Activated CD4-positive, alpha-beta T cell treated with anti-CD3 and anti-CD28 coated beads for 36 hours (primary cell): ENCODE measurements around the gene CACNG1. TPM values are rescaled to one million over a fixed set of nuclear protein-coding genes. Genes with fewer than 3 reads are reported as not detected.

ENCODE experiments used
- ATAC-seq: fragments of 200-7000 bp; cut with Tn5 transposase; one replicate; pipeline ENCODE4 v1.10.0; 2021; ENCODE audit warnings: mild to moderate bottlenecking, moderate library complexity
- CTCF ChIA-PET: fragments of 350-600 bp; sonication (Branson Sonifier 250); formaldehyde crosslinking; loops from one replicate; lab custom pipeline; 2021; ENCODE audit warnings: antibody characterized with exemption; lab: Charles Lee
- POLR2A ChIA-PET: fragments of 350-600 bp; sonication (Branson Sonifier 250); formaldehyde crosslinking; loops from one replicate; lab custom pipeline; 2021; ENCODE audit warnings: antibody characterized with exemption, inconsistent platforms; lab: Charles Lee
- DNase-seq: peaks from one replicate; pipeline ENCODE4 v3.0.0-alpha.2; 2020
- H3K27ac Mint-ChIP-seq: one replicate; pipeline ENCODE4 v1.8.0; 2021; ENCODE audit warnings: mixed read lengths
- H3K27me3 Mint-ChIP-seq: one replicate; pipeline ENCODE4 v1.8.0; 2021; ENCODE audit warnings: mixed read lengths
- H3K36me3 Mint-ChIP-seq: one replicate; pipeline ENCODE4 v1.8.0; 2021; ENCODE audit warnings: low read depth, mixed read lengths
- H3K4me1 Mint-ChIP-seq: one replicate; pipeline ENCODE4 v1.8.0; 2021; ENCODE audit warnings: mixed read lengths
- H3K4me3 Mint-ChIP-seq: one replicate; pipeline ENCODE4 v1.8.0; 2021; ENCODE audit warnings: mild to moderate bottlenecking, moderate library complexity, mixed read lengths
- H3K9me3 Mint-ChIP-seq: one replicate; pipeline ENCODE4 v1.8.0; 2021; ENCODE audit warnings: low read depth, mixed read lengths
- intact Hi-C, 2 experiments: fragments of 100-400 bp; cut with DNase I in 1 of 2; cut with micrococcal nuclease in 1 of 2; formaldehyde crosslinking; loops; one replicate each; pipeline versions ENCODE4 v1.14.2 to v1.15.1; 2022 to 2024; cut with DNase I, micrococcal nuclease
- total RNA-seq, 2 experiments: library from RNA; stranded (reverse); gene quantifications; one replicate each; pipeline ENCODE4 v1.2.3, GENCODE V29; 2021

The CACNG1 gene
- total RNA-seq, 2 experiments from 2014 or later: not detected

- H3K27me3 Mint-ChIP-seq: no peaks in the 10 kb centered on the region
- no peak overlapping the region for H3K4me3 Mint-ChIP-seq
- ChIA-PET POLR2A (no interaction called here), CTCF (interaction anchor here (0.6 kb wide), 1 partner anchor 312 kb away, joined by 3 read pairs; no protein-coding TSS in a partner anchor)
- peaks cover 8% of the 10 kb centered on the region for H3K9me3 Mint-ChIP-seq
- H3K4me1 Mint-ChIP-seq: no peaks in the 10 kb centered on the region
- intact Hi-C loops: no loop called here
- H3K36me3 Mint-ChIP-seq: peaks cover 5% of the 10 kb centered on the region
- no peak overlapping the region for H3K27ac Mint-ChIP-seq
- ATAC-seq: no peak
- no peak for DNase-seq
These were observed 1.1 kb upstream of the CACNG1 start for GRCh38 chr17:67043283-67043682.

GRCh38 chr17:67044940-67045339 is 586 bp downstream of the CACNG1 start:
- intact Hi-C loops: no loop called here
- ChIA-PET POLR2A (no interaction called here), CTCF (no interaction called here)
- Mint-ChIP-seq H3K4me1 (no peaks in the 10 kb centered on the region), H3K27ac (no peak overlapping the region), H3K36me3 (peaks cover 9% of the 10 kb centered on the region), H3K4me3 (no peak overlapping the region), H3K27me3 (no peaks in the 10 kb centered on the region), H3K9me3 (peaks cover 22% of the 10 kb centered on the region)
- DNase-seq (no peak), ATAC-seq (no peak)

GRCh38 chr17:67046398-67046797 is 2.0 kb downstream of the CACNG1 start:
- CTCF ChIA-PET: no interaction called here
- no peak for ATAC-seq

GRCh38 chr17:67047382-67047781 is 3.0 kb downstream of the CACNG1 start:
- no peak overlapping the region for H3K27ac Mint-ChIP-seq
- no peak overlapping the region for H3K4me3 Mint-ChIP-seq
- peaks cover 9% of the 10 kb centered on the region for H3K36me3 Mint-ChIP-seq
- intact Hi-C loops: no loop called here
- H3K4me1 Mint-ChIP-seq: no peaks in the 10 kb centered on the region
- H3K9me3 Mint-ChIP-seq: peaks cover 22% of the 10 kb centered on the region
- no peak for DNase-seq
- ChIA-PET POLR2A (no interaction called here), CTCF (interaction anchor here (0.7 kb wide), 1 partner anchor 847 kb away, joined by 3 read pairs; no protein-coding TSS in a partner anchor)
- ATAC-seq: no peak
- H3K27me3 Mint-ChIP-seq: no peaks in the 10 kb centered on the region

More at GRCh38 chr17:67046398-67046797, 2.0 kb downstream of the CACNG1 start:
- H3K4me1 Mint-ChIP-seq: no peaks in the 10 kb centered on the region
- H3K9me3 Mint-ChIP-seq: peaks cover 22% of the 10 kb centered on the region
- H3K36me3 Mint-ChIP-seq: peaks cover 9% of the 10 kb centered on the region
- no peak for DNase-seq
- POLR2A ChIA-PET: no interaction called here
- no peak overlapping the region for H3K27ac Mint-ChIP-seq
- no peaks in the 10 kb centered on the region for H3K27me3 Mint-ChIP-seq
- H3K4me3 Mint-ChIP-seq: no peak overlapping the region
- intact Hi-C loops: no loop called here

GRCh38 chr17:67049025-67049739 is 4.8 kb downstream of the CACNG1 start:
- ATAC-seq: no peak
- no peaks in the 10 kb centered on the region for H3K27me3 Mint-ChIP-seq
- ChIA-PET CTCF (interaction anchor here (0.6 kb wide), 1 partner anchor 125 kb away, joined by 3 read pairs; no protein-coding TSS in a partner anchor), POLR2A (no interaction called here)
- H3K27ac Mint-ChIP-seq: no peak overlapping the region
- peaks cover 22% of the 10 kb centered on the region for H3K9me3 Mint-ChIP-seq
- no peak overlapping the region for H3K4me3 Mint-ChIP-seq
- no peaks in the 10 kb centered on the region for H3K4me1 Mint-ChIP-seq
- no peak for DNase-seq
- H3K36me3 Mint-ChIP-seq: peaks cover 9% of the 10 kb centered on the region
- intact Hi-C loops: no loop called here

GRCh38 chr17:67050066-67050465 is 5.7 kb downstream of the CACNG1 start:
- Mint-ChIP-seq H3K27ac (no peak overlapping the region), H3K27me3 (no peaks in the 10 kb centered on the region), H3K4me3 (no peak overlapping the region), H3K36me3 (peaks cover 9% of the 10 kb centered on the region), H3K4me1 (no peaks in the 10 kb centered on the region), H3K9me3 (peaks cover 22% of the 10 kb centered on the region)
- intact Hi-C loops: no loop called here
- ATAC-seq (no peak), DNase-seq (no peak)
- ChIA-PET POLR2A (no interaction called here), CTCF (no interaction called here)

- ChIA-PET CTCF (interaction anchor here (1.0 kb wide), 1 partner anchor 18 kb away, joined by 3 read pairs; no protein-coding TSS in a partner anchor), POLR2A (no interaction called here)
- Mint-ChIP-seq H3K36me3 (peaks cover 9% of the 10 kb centered on the region), H3K27me3 (no peaks in the 10 kb centered on the region), H3K4me3 (no peak overlapping the region), H3K9me3 (peaks cover 22% of the 10 kb centered on the region), H3K27ac (no peak overlapping the region), H3K4me1 (no peaks in the 10 kb centered on the region)
- ATAC-seq (no peak), DNase-seq (no peak)
- intact Hi-C loops: no loop called here
These were observed 6.3 kb downstream of the CACNG1 start for GRCh38 chr17:67050471-67051154.

GRCh38 chr17:67051155-67051538 is 6.8 kb downstream of the CACNG1 start:
- Mint-ChIP-seq H3K9me3 (peaks cover 22% of the 10 kb centered on the region), H3K4me3 (no peak overlapping the region), H3K27ac (no peak overlapping the region), H3K4me1 (no peaks in the 10 kb centered on the region), H3K36me3 (peaks cover 9% of the 10 kb centered on the region), H3K27me3 (no peaks in the 10 kb centered on the region)
- CTCF ChIA-PET: interaction anchor here (1.0 kb wide), 1 partner anchor 17 kb away, joined by 3 read pairs; no protein-coding TSS in a partner anchor
- intact Hi-C loops: no loop called here
- POLR2A ChIA-PET: no interaction called here
- DNase-seq (no peak), ATAC-seq (no peak)

GRCh38 chr17:67051837-67052236 is 7.5 kb downstream of the CACNG1 start:
- CTCF ChIA-PET: interaction anchor here (1.0 kb wide), 1 partner anchor 17 kb away, joined by 3 read pairs; no protein-coding TSS in a partner anchor
- Mint-ChIP-seq H3K4me1 (no peaks in the 10 kb centered on the region), H3K27ac (no peak overlapping the region), H3K4me3 (no peak overlapping the region), H3K9me3 (peaks cover 22% of the 10 kb centered on the region), H3K27me3 (no peaks in the 10 kb centered on the region), H3K36me3 (peaks cover 9% of the 10 kb centered on the region)
- intact Hi-C loops: no loop called here
- ATAC-seq (no peak), DNase-seq (no peak)
- POLR2A ChIA-PET: no interaction called here

- no peaks in the 10 kb centered on the region for H3K27me3 Mint-ChIP-seq
- DNase-seq (no peak), ATAC-seq (no peak)
- POLR2A ChIA-PET: no interaction called here
- peaks cover 5% of the 10 kb centered on the region for H3K36me3 Mint-ChIP-seq
- no peak overlapping the region for H3K4me3 Mint-ChIP-seq
- CTCF ChIA-PET: interaction anchor here (0.6 to 0.8 kb wide), 3 partner anchors 20 to 177 kb away, joined by 3 read pairs; no protein-coding TSS in a partner anchor
- no peak overlapping the region for H3K27ac Mint-ChIP-seq
- intact Hi-C loops: no loop called here
- peaks cover 15% of the 10 kb centered on the region for H3K9me3 Mint-ChIP-seq
- H3K4me1 Mint-ChIP-seq: no peaks in the 10 kb centered on the region
These were observed 8.5 kb downstream of the CACNG1 start for GRCh38 chr17:67052720-67053437.

GRCh38 chr17:67053438-67054000 is 9.2 kb downstream of the CACNG1 start:
- Mint-ChIP-seq H3K4me3 (no peak overlapping the region), H3K4me1 (no peaks in the 10 kb centered on the region), H3K9me3 (peaks cover 12% of the 10 kb centered on the region), H3K27me3 (no peaks in the 10 kb centered on the region), H3K27ac (no peak overlapping the region), H3K36me3 (peaks cover 4% of the 10 kb centered on the region)
- ATAC-seq: no peak
- no peak for DNase-seq
- ChIA-PET CTCF (interaction anchor here (0.6 to 0.7 kb wide), 2 partner anchors 21 to 178 kb away, joined by 3 read pairs; no protein-coding TSS in a partner anchor), POLR2A (no interaction called here)
- intact Hi-C loops: no loop called here
